Left renal cortex interstitium (tissue), 4 donors: Measurements from ENCODE around the gene ANAPC7. TPM values are rescaled to one million over a fixed set of nuclear protein-coding genes. Genes with fewer than 3 reads are reported as not detected.
A peak's percentile ranks its signal among the peaks of the same experiment; 100 is the strongest.
"Not testable (repeated sequence)": the region's sequence is repeated elsewhere in the genome, so short reads cannot be mapped to it uniquely, and the experiment has no call there.

Experiments
- DNase-seq, 4 donors: peaks; one replicate each; pipeline ENCODE4 v3.0.0-alpha.2; 2013; ENCODE audit warnings: low read depth in 4 of 4, low spot score in 2 of 4, missing footprints in 1 of 4
- polyA plus RNA-seq, 4 donors: library from polyadenylated mRNA; unstranded; fragments of 120-200 nt; gene quantifications; one replicate each; pipeline ENCODE4 v1.2.1, GENCODE V29; 2013; ENCODE audit not compliant: insufficient read length in 4 of 4

ANAPC7 gene
- 100 to 1,000 TPM in 1 of 4 donors, 10 to 100 TPM in 3; 61.4 to 106 (median 70.6) TPM for polyA plus RNA-seq

- DNase-seq, result peak; percentile 79 to 86 (median 84)
These were observed at the start of gene ANAPC7 for GRCh38 chr12:110403146-110403975. Gene ANAPC7, minus strand, starts transcription at chr12:110403708. Its CDS starts 81 bp downstream, at chr12:110403627.

- DNase-seq, result no peak
These were observed 47.8 kb upstream of the ANAPC7 start for GRCh38 chr12:110451263-110451662.

- peak; percentile 76 to 91 (median 84) for DNase-seq
These were observed 46.4 kb upstream of the ANAPC7 start, which contains the start of gene ARPC3 for GRCh38 chr12:110449799-110450497. Gene ARPC3, minus strand, starts transcription at chr12:110450337. Its CDS starts 77 bp downstream, at chr12:110450260.

- DNase-seq, result no peak
These were observed 40.9 kb upstream of the ANAPC7 start for GRCh38 chr12:110444455-110444854.

GRCh38 chr12:110436231-110436630 lies 32.7 kb upstream of the ANAPC7 start:
- no peak for DNase-seq

GRCh38 chr12:110431957-110432587 lies 28.6 kb upstream of the ANAPC7 start:
- DNase-seq, result no peak

- not testable (repeated sequence) for DNase-seq
These were observed 26.2 kb upstream of the ANAPC7 start for GRCh38 chr12:110429676-110430075.

- no peak for DNase-seq
These were observed 22.9 kb upstream of the ANAPC7 start for GRCh38 chr12:110426406-110426805.

- DNase-seq, result no peak
These were observed 20.7 kb upstream of the ANAPC7 start for GRCh38 chr12:110424237-110424636.

- DNase-seq, result no peak
These were observed 18.2 kb upstream of the ANAPC7 start for GRCh38 chr12:110421701-110422100.

- DNase-seq, result no peak
These were observed 17.7 kb upstream of the ANAPC7 start for GRCh38 chr12:110421159-110421661.

- not testable (repeated sequence) for DNase-seq
These were observed 17.1 kb upstream of the ANAPC7 start for GRCh38 chr12:110420644-110421043.

- not testable (repeated sequence) for DNase-seq
These were observed 13.6 kb upstream of the ANAPC7 start for GRCh38 chr12:110417113-110417512.

- not testable (repeated sequence) for DNase-seq
These were observed 6.6 kb upstream of the ANAPC7 start for GRCh38 chr12:110410086-110410485.

GRCh38 chr12:110405126-110405662 lies 1.7 kb upstream of the ANAPC7 start:
- DNase-seq, result not testable (repeated sequence)

- DNase-seq, result peak in 3 of 4 donors; percentile 52 to 67 (median 60)
These were observed 621 bp upstream of the ANAPC7 start for GRCh38 chr12:110403976-110404682.

GRCh38 chr12:110382683-110383082 lies 20.8 kb downstream of the ANAPC7 start:
- DNase-seq, result no peak

GRCh38 chr12:110379631-110380030 lies 23.9 kb downstream of the ANAPC7 start:
- DNase-seq, result no peak

GRCh38 chr12:110379197-110379596 lies 24.3 kb downstream of the ANAPC7 start:
- DNase-seq, result no peak
